ENCODE measurements around the gene CFAP74.

Gene CFAP74

GRCh38 chr1:1975535-1975934, 28.1 kb downstream of the CFAP74 start:
- DNase-seq (ENCODE audit: low read depth, low spot score), result no peak
- H3K4me3 ChIP-seq (ENCODE audit: low read length), result no peak overlapping the region

- DNase-seq (ENCODE audit: low read depth, low spot score), result no peak
- H3K4me3 ChIP-seq (ENCODE audit: low read length), result no peak overlapping the region
Observed at GRCh38 chr1:1974834-1975233, 28.8 kb downstream of the CFAP74 start.

GRCh38 chr1:1973716-1974642, 29.6 kb downstream of the CFAP74 start:
- no peak for DNase-seq (ENCODE audit: low read depth, low spot score)
- no peak overlapping the region for H3K4me3 ChIP-seq (ENCODE audit: low read length)

- no peak overlapping the region for H3K4me3 ChIP-seq (ENCODE audit: low read length)
- no peak for DNase-seq (ENCODE audit: low read depth, low spot score)
Observed at GRCh38 chr1:1972976-1973715, 30.4 kb downstream of the CFAP74 start.

- H3K4me3 ChIP-seq (ENCODE audit: low read length), result no peak overlapping the region
- no peak for DNase-seq (ENCODE audit: low read depth, low spot score)
Observed at GRCh38 chr1:1971688-1972087, 31.9 kb downstream of the CFAP74 start.

GRCh38 chr1:1971017-1971416, 32.6 kb downstream of the CFAP74 start:
- H3K4me3 ChIP-seq (ENCODE audit: low read length), result no peak overlapping the region
- no peak for DNase-seq (ENCODE audit: low read depth, low spot score)

- no peak overlapping the region for H3K4me3 ChIP-seq (ENCODE audit: low read length)
- no peak for DNase-seq (ENCODE audit: low read depth, low spot score)
Observed at GRCh38 chr1:1969953-1970716, 33.5 kb downstream of the CFAP74 start.

GRCh38 chr1:1969505-1969900, 34.1 kb downstream of the CFAP74 start:
- no peak overlapping the region for H3K4me3 ChIP-seq (ENCODE audit: low read length)
- DNase-seq (ENCODE audit: low read depth, low spot score), result no peak

GRCh38 chr1:1968767-1969504, 34.6 kb downstream of the CFAP74 start:
- no peak for DNase-seq (ENCODE audit: low read depth, low spot score)
- no peak overlapping the region for H3K4me3 ChIP-seq (ENCODE audit: low read length)

GRCh38 chr1:1967879-1968278, 35.7 kb downstream of the CFAP74 start:
- DNase-seq (ENCODE audit: low read depth, low spot score), result no peak
- no peak overlapping the region for H3K4me3 ChIP-seq (ENCODE audit: low read length)

- DNase-seq (ENCODE audit: low read depth, low spot score), result no peak
- H3K4me3 ChIP-seq (ENCODE audit: low read length), result no peak overlapping the region
Observed at GRCh38 chr1:1967151-1967550, 36.4 kb downstream of the CFAP74 start.

- no peak overlapping the region for H3K4me3 ChIP-seq (ENCODE audit: low read length)
Observed at GRCh38 chr1:1966071-1966740, 37.4 kb downstream of the CFAP74 start.

GRCh38 chr1:1965546-1965945, 38.0 kb downstream of the CFAP74 start:
- no peak for DNase-seq (ENCODE audit: low read depth, low spot score)
- no peak overlapping the region for H3K4me3 ChIP-seq (ENCODE audit: low read length)

More at GRCh38 chr1:1966071-1966740, 37.4 kb downstream of the CFAP74 start:
- no peak for DNase-seq (ENCODE audit: low read depth, low spot score)

GRCh38 chr1:1964811-1965210, 38.8 kb downstream of the CFAP74 start:
- no peak overlapping the region for H3K4me3 ChIP-seq (ENCODE audit: low read length)
- no peak for DNase-seq (ENCODE audit: low read depth, low spot score)

GRCh38 chr1:1963570-1963969, 40.0 kb downstream of the CFAP74 start:
- H3K4me3 ChIP-seq (ENCODE audit: low read length), result no peak overlapping the region
- no peak for DNase-seq (ENCODE audit: low read depth, low spot score)

- no peak for DNase-seq (ENCODE audit: low read depth, low spot score)
- H3K4me3 ChIP-seq (ENCODE audit: low read length), result no peak overlapping the region
Observed at GRCh38 chr1:1962752-1963151, 40.8 kb downstream of the CFAP74 start.

GRCh38 chr1:1960480-1961196, 42.9 kb downstream of the CFAP74 start:
- no peak for DNase-seq (ENCODE audit: low read depth, low spot score)
- no peak overlapping the region for H3K4me3 ChIP-seq (ENCODE audit: low read length)
